NCI-H1694 treated with DMSO at 0.1 percent for 48 hours (cell line): ENCODE results near the gene LPP.

Source experiments
- DNase-seq: peaks from one replicate; lab custom pipeline; 2025; lab: John Stamatoyannopoulos, UW

LPP gene

GRCh38 chr3:188473591-188474288 is 319.8 kb downstream of the LPP start:
- no peak for DNase-seq

- no peak for DNase-seq
Observed at GRCh38 chr3:188476935-188477334, 323.0 kb downstream of the LPP start.

GRCh38 chr3:188480011-188480410 is 326.1 kb downstream of the LPP start:
- no peak for DNase-seq

GRCh38 chr3:188482929-188483328 is 329.0 kb downstream of the LPP start:
- no peak for DNase-seq

GRCh38 chr3:188486126-188486525 is 332.2 kb downstream of the LPP start:
- no peak for DNase-seq

- DNase-seq, result no peak
Observed at GRCh38 chr3:188486952-188487351, 333.0 kb downstream of the LPP start.

GRCh38 chr3:188487652-188488051 is 333.7 kb downstream of the LPP start:
- no peak for DNase-seq

- no peak for DNase-seq
Observed at GRCh38 chr3:188488801-188489200, 334.8 kb downstream of the LPP start.

GRCh38 chr3:188489639-188490405 is 335.9 kb downstream of the LPP start:
- no peak for DNase-seq

- no peak for DNase-seq
Observed at GRCh38 chr3:188490416-188490815, 336.5 kb downstream of the LPP start.

GRCh38 chr3:188491276-188491687 is 337.3 kb downstream of the LPP start:
- DNase-seq, result no peak

- DNase-seq, result no peak
Observed at GRCh38 chr3:188496390-188496789, 342.4 kb downstream of the LPP start.

GRCh38 chr3:188497021-188497420 is 343.1 kb downstream of the LPP start:
- no peak for DNase-seq

- no peak for DNase-seq
Observed at GRCh38 chr3:188503647-188504046, 349.7 kb downstream of the LPP start.

GRCh38 chr3:188505151-188505550 is 351.2 kb downstream of the LPP start:
- DNase-seq, result no peak

GRCh38 chr3:188505911-188506310 is 352.0 kb downstream of the LPP start:
- DNase-seq, result no peak

GRCh38 chr3:188506446-188506845 is 352.5 kb downstream of the LPP start:
- no peak for DNase-seq

GRCh38 chr3:188507244-188507720 is 353.3 kb downstream of the LPP start:
- DNase-seq, result no peak

GRCh38 chr3:188508454-188508853 is 354.5 kb downstream of the LPP start:
- no peak for DNase-seq

GRCh38 chr3:188509316-188509715 is 355.4 kb downstream of the LPP start:
- no peak for DNase-seq

- DNase-seq, result no peak
Observed at GRCh38 chr3:188510366-188510765, 356.4 kb downstream of the LPP start.

- DNase-seq, result no peak
Observed at GRCh38 chr3:188513662-188514328, 359.8 kb downstream of the LPP start.

- DNase-seq, result no peak
Observed at GRCh38 chr3:188516515-188516914, 362.6 kb downstream of the LPP start.
